ENCODE results near the gene CALM3. TPM values are rescaled to one million over a fixed set of nuclear protein-coding genes. Genes with fewer than 3 reads are reported as not detected.
A peak's percentile ranks its signal among the peaks of the same experiment; 100 is the strongest.

The CALM3 gene
- total and polyA plus RNA-seq, 2 donors (not counting 3 experiments of a cell fraction or from before 2014, with no cell fraction given) = 305 to 425 TPM

GRCh38 chr19:46611776-46612175 is 10.6 kb downstream of the CALM3 start:
- BruUV-seq (replicated peaks) = no TSS peak
- H3K9ac ChIP-seq (replicated peaks; ENCODE audit: extremely low read depth, insufficient read depth, low read length) = no peak overlapping the region
- no peak overlapping the region for H3K4me3 ChIP-seq (replicated peaks in 1 of 3; ENCODE audit: insufficient read depth in 1 of 3, low read depth in 1 of 3, low read length in 3 of 3)
- dilution Hi-C loops (cut with MboI; ENCODE audit: extremely low pct_ligation_motif_present, low sequenced_read_pairs) (no loop called here), intact Hi-C loops (cut with micrococcal nuclease) (no loop called here)
- FAIRE-seq = no peak
- peaks cover 4% of the 10 kb centered on the region for H3K4me1 ChIP-seq (ENCODE audit: control insufficient read depth, extremely low read depth, insufficient read depth, low read length)
- peaks cover 13 to 36% of the 10 kb centered on the region in 2 experiments for H3K36me3 ChIP-seq (ENCODE audit: control insufficient read depth in 2 of 2, extremely low read depth in 1 of 2, insufficient read depth in 2 of 2, low read length in 2 of 2)
- H3K27me3 ChIP-seq (ENCODE audit: control insufficient read depth in 2 of 2, insufficient read depth in 2 of 2, low read length in 2 of 2) = no peaks in the 10 kb centered on the region
- H3K27ac ChIP-seq (ENCODE audit: insufficient read depth, low read depth, low read length) = no peak overlapping the region
- TF ChIP-seq JUN (IDR thresholded peaks at IDR 0.05; ENCODE audit: borderline replicate concordance, insufficient read depth, insufficient read length, low read depth) (no peak), POLR2AphosphoS5 (IDR thresholded peaks at IDR 0.05; ENCODE audit: insufficient read depth, low read depth, low read length) (peak; percentile 8)
- CTCF ChIA-PET = interaction anchor here (0.9 to 13.9 kb wide), 7 partner anchors 11 to 155 kb away, joined by 3 to 422 read pairs (median 4); partner anchors contain the start of genes CALM3 and DACT3
- no peak overlapping the region for H3K4me2 ChIP-seq (ENCODE audit: insufficient read depth, low read length)
- POLR2A ChIA-PET = interaction anchor here (0.5 kb wide), 1 partner anchor 31 kb away, joined by 6 read pairs; no protein-coding TSS in a partner anchor
- H3K79me2 ChIP-seq (ENCODE audit: control insufficient read depth, insufficient read depth, low read length) = peaks cover under 1% of the 10 kb centered on the region
- no peaks in the 10 kb centered on the region for H3K9me3 ChIP-seq (replicated peaks; ENCODE audit: control insufficient read depth, insufficient read depth, low read length)
- H3K9me1 ChIP-seq (replicated peaks; ENCODE audit: control insufficient read depth, extremely low read depth, insufficient read depth, low read length) = no peaks in the 10 kb centered on the region
- no peak for DNase-seq (ENCODE audit: low read depth, low spot score)
- H4K20me1 ChIP-seq (replicated peaks; ENCODE audit: control insufficient read depth, extremely low read depth, insufficient read depth, low read length) = no peaks in the 10 kb centered on the region
- no peak overlapping the region for H2AFZ ChIP-seq (ENCODE audit: low read depth, low read length)

- intact Hi-C loops (cut with micrococcal nuclease) = no loop called here
- Histone ChIP-seq H3K4me2 (ENCODE audit: insufficient read depth, low read length) (no peak overlapping the region), H3K36me3 (ENCODE audit: control insufficient read depth in 2 of 2, extremely low read depth in 1 of 2, insufficient read depth in 2 of 2, low read length in 2 of 2) (peaks cover 6 to 19% of the 10 kb centered on the region in 2 experiments), H3K9me3 (replicated peaks; ENCODE audit: control insufficient read depth, insufficient read depth, low read length) (no peaks in the 10 kb centered on the region), H2AFZ (ENCODE audit: low read depth, low read length) (no peak overlapping the region), H3K4me1 (ENCODE audit: control insufficient read depth, extremely low read depth, insufficient read depth, low read length) (peaks cover 4% of the 10 kb centered on the region), H3K4me3 (replicated peaks in 1 of 3; ENCODE audit: insufficient read depth in 1 of 3, low read depth in 1 of 3, low read length in 3 of 3) (no peak overlapping the region), H3K79me2 (ENCODE audit: control insufficient read depth, insufficient read depth, low read length) (no peaks in the 10 kb centered on the region), H3K9me1 (replicated peaks; ENCODE audit: control insufficient read depth, extremely low read depth, insufficient read depth, low read length) (no peaks in the 10 kb centered on the region), H3K27me3 (ENCODE audit: control insufficient read depth in 2 of 2, insufficient read depth in 2 of 2, low read length in 2 of 2) (no peaks in the 10 kb centered on the region), H3K9ac (replicated peaks; ENCODE audit: extremely low read depth, insufficient read depth, low read length) (no peak overlapping the region), H4K20me1 (replicated peaks; ENCODE audit: control insufficient read depth, extremely low read depth, insufficient read depth, low read length) (no peaks in the 10 kb centered on the region), H3K27ac (ENCODE audit: insufficient read depth, low read depth, low read length) (no peak overlapping the region)
- ChIA-PET CTCF (interaction anchor here (0.5 to 13.9 kb wide), 16 partner anchors 8 to 153 kb away, joined by 3 to 422 read pairs (median 6); partner anchors contain the start of genes CALM3, DACT3 and PTGIR), POLR2A (interaction anchor here (1.1 kb wide), 1 partner anchor 48 kb away, joined by 4 read pairs; the partner anchor contains the start of gene DACT3)
- no TSS peak for BruUV-seq (replicated peaks)
- dilution Hi-C loops (cut with MboI; ENCODE audit: extremely low pct_ligation_motif_present, low sequenced_read_pairs) = no loop called here
- TF ChIP-seq EZH2 (IDR thresholded peaks at IDR 0.05; ENCODE audit: borderline replicate concordance, low read depth, low read length, severe bottlenecking) = no peak
- TF ChIP-seq FOS (IDR thresholded peaks at IDR 0.05; ENCODE audit: borderline replicate concordance, insufficient read depth, low read length) = no peak
- no peak for TF ChIP-seq POLR2A (IDR thresholded peaks at IDR 0.05; ENCODE audit: low read depth, low read length)
- no peak for TF ChIP-seq MYC (IDR thresholded peaks at IDR 0.05; ENCODE audit: low read depth, low read length)
- TF ChIP-seq MAX (IDR thresholded peaks at IDR 0.05; ENCODE audit: insufficient read depth, insufficient read length) = no peak
- TF ChIP-seq POLR2AphosphoS5 (IDR thresholded peaks at IDR 0.05; ENCODE audit: insufficient read depth, low read depth, low read length) = no peak
- no peak for TF ChIP-seq JUN (IDR thresholded peaks at IDR 0.05; ENCODE audit: borderline replicate concordance, insufficient read depth, insufficient read length, low read depth)
- TF ChIP-seq CTCF (IDR thresholded peaks at IDR 0.05; ENCODE audit: extremely low read depth in 1 of 2, insufficient read depth in 1 of 2, low read depth in 1 of 2, low read length in 2 of 2) = no peak
- no peak for TF ChIP-seq GATA2 (IDR thresholded peaks at IDR 0.05; ENCODE audit: insufficient read depth, insufficient read length, low read depth, low read length)
- no peak for FAIRE-seq
- no peak for DNase-seq (ENCODE audit: low read depth, low spot score)
These were observed 12.4 kb downstream of the CALM3 start for GRCh38 chr19:46613525-46613924.
